ENCODE data around the gene TOMM20.

The TOMM20 gene

GRCh38 chr1:235147269-235147668 lies 18.6 kb upstream of the TOMM20 start (continued):
- TF ChIP-seq ZNF561 (tag by site-specific recombination; IDR thresholded peaks at IDR 0.05; ENCODE audit: borderline replicate concordance) (no peak), ZNF24 (tag by site-specific recombination; IDR thresholded peaks at IDR 0.05) (no peak), ZNF518A (tag by site-specific recombination; conservative IDR thresholded peaks at IDR 0.05; ENCODE audit: low read depth) (no peak), ZBTB1 (tag by site-specific recombination; IDR thresholded peaks at IDR 0.05) (no peak)

GRCh38 chr1:235145639-235146038 lies 17.0 kb upstream of the TOMM20 start:
- CTCF ChIA-PET = interaction anchor here (0.6 to 1.1 kb wide), 3 partner anchors 17 to 697 kb away, joined by 3 to 5 read pairs (median 4); no protein-coding TSS in a partner anchor
- no peak overlapping the region for H3K27ac ChIP-seq (ENCODE audit: extremely low read depth, low read depth, low read length)

GRCh38 chr1:235142991-235143390 lies 14.4 kb upstream of the TOMM20 start:
- Histone ChIP-seq H3K4me3 (ENCODE audit: low read depth, low read length) (no peak overlapping the region), H3K4me1 (ENCODE audit: control insufficient read depth, insufficient read depth, low read length) (no peaks in the 10 kb centered on the region), H3K27ac (ENCODE audit: extremely low read depth, low read depth, low read length) (no peak overlapping the region), H3K9me3 (ENCODE audit: control insufficient read depth, insufficient read depth, low read depth, low read length) (no peaks in the 10 kb centered on the region), H3K36me3 (ENCODE audit: control insufficient read depth in 2 of 2, insufficient read depth in 1 of 2, low read length in 2 of 2) (peaks cover 61 to 86% of the 10 kb centered on the region in 2 experiments)
- no peak for TF ChIP-seq ZNF654 (tag by site-specific recombination; IDR thresholded peaks at IDR 0.05; ENCODE audit: low read depth)
- TF ChIP-seq EGR2 (tag by site-specific recombination; IDR thresholded peaks at IDR 0.05; ENCODE audit: low read depth) = no peak
- no peak for TF ChIP-seq PRDM4 (tag by site-specific recombination; IDR thresholded peaks at IDR 0.05)
- no peak for TF ChIP-seq AEBP2 (tag by site-specific recombination; IDR thresholded peaks at IDR 0.05; ENCODE audit: borderline replicate concordance)
- no peak for TF ChIP-seq ZBTB21 (tag by site-specific recombination; IDR thresholded peaks at IDR 0.05)
- no peak for TF ChIP-seq IKZF3 (tag by site-specific recombination; IDR thresholded peaks at IDR 0.05)
- no peak for TF ChIP-seq ZNF510 (tag by site-specific recombination; IDR thresholded peaks at IDR 0.05; ENCODE audit: insufficient replicate concordance)
- ChIA-PET POLR2A (interaction anchor here (1.4 to 1.6 kb wide), 2 partner anchors 14 to 18 kb away, joined by 3 to 4 read pairs; partner anchors contain the start of genes RBM34 and TOMM20), CTCF (no interaction called here)

More at GRCh38 chr1:235145639-235146038, 17.0 kb upstream of the TOMM20 start:
- POLR2A ChIA-PET = interaction anchor here (0.8 to 2.3 kb wide), 6 partner anchors 9 to 16 kb away, joined by 3 to 16 read pairs (median 6); partner anchors contain the start of gene RBM34
- H3K36me3 ChIP-seq (ENCODE audit: control insufficient read depth in 2 of 2, insufficient read depth in 1 of 2, low read length in 2 of 2) = peaks cover 72 to 84% of the 10 kb centered on the region in 2 experiments
- H3K4me3 ChIP-seq (ENCODE audit: low read depth, low read length) = no peak overlapping the region
- TF ChIP-seq ZSCAN30 (tag by site-specific recombination; IDR thresholded peaks at IDR 0.05) (no peak), MYNN (tag by site-specific recombination; IDR thresholded peaks at IDR 0.05; ENCODE audit: borderline replicate concordance) (no peak), ZNF133 (tag by site-specific recombination; IDR thresholded peaks at IDR 0.05) (no peak), ZNF37A (tag by site-specific recombination; IDR thresholded peaks at IDR 0.05) (no peak), ZNF112 (tag by site-specific recombination; IDR thresholded peaks at IDR 0.05) (no peak), AEBP2 (tag by site-specific recombination; IDR thresholded peaks at IDR 0.05; ENCODE audit: borderline replicate concordance) (no peak), ZNF623 (tag by site-specific recombination; IDR thresholded peaks at IDR 0.05) (no peak)
- no peaks in the 10 kb centered on the region for H3K9me3 ChIP-seq (ENCODE audit: control insufficient read depth, insufficient read depth, low read depth, low read length)
- no peaks in the 10 kb centered on the region for H3K4me1 ChIP-seq (ENCODE audit: control insufficient read depth, insufficient read depth, low read length)
